T-helper 2 cell (primary cell): ENCODE results near the gene TREX2.

Source experiments
- DNase-seq, 5 experiments: peaks; one replicate each; pipeline versions ENCODE4 v3.0.0 to v3.0.0-alpha.2; 2012 to 2022

TREX2 gene

DNA sequence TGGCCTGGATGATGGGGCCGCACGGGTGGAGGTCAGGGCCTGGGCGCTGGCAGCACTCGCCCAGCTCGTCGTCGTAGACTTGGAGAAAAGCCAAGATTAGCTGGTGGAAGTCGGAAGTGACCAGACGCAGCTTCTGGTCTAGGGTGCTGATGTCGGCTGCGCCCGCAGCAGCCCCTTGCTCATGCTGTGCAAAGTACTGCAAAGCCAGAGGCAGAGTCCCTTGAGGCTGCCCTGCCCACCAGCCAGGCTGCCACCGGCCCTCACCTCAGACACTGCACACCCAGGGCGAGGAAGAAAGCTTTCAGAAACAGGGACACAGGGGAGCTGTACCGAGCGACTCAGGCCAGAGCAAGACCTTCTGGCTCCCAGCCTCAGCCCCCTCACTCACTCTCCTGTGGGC, 9.7 kb upstream of the TREX2 start:
- DNase-seq: no peak

- DNase-seq: no peak
Observed at GRCh38 chrX:153454901-153455550, 9.2 kb upstream of the TREX2 start.

DNA sequence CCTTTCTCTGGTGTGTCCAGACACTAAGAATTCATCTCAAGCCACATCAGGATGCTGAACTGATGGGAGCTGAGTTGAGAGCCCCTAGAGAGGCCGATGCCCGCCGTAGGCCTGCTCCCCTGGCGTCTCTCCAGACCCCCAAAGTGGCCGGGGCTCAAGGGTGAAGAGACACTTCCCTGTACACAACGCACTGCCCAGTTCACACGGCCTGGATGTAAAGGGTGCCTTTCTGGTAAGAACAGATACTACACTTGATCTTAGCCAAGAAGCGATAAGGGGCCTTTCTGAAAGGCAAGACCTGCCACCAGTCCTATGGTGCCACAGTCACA, 5.1 kb upstream of the TREX2 start:
- DNase-seq: no peak

DNA sequence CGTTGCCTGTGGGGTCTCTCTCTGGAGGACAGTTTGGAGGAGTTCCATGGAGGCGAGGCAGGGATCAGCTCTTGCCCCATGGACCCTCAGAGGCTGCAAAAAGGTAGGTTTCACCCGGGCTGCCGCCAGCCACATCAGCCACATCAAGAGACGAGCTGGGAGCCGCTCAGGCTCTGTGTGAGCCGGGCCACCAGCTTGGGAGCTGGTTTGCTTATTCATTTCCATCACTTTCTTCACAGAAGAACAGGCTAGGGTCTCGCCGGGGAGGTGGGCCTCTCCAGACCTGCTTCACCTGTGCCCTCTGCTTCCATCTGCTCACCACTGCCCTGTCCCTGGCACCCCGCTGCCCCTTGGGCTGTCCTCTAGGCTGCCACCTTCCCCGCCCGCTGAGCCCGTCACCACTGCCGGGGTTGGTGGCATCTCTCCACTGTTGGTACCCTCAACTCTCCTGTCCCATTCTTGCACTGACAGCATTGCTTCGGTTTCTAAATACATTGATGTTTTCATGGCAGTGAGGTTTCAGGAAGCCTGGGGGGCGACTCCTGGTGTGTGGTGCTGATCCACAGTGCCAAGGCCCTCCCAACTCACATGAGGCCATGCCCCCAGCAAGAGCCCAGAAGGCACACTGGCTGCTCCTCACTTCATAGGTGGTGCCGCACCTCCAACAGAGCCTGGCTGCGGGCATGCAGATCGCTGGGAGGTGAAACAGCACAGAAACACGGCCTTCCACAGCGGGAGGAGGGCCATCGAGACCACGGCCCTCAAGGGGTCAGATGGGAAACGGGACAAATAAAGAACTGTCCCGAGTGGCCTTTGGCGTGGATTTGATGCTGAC, 4.5 kb upstream of the TREX2 start:
- no peak for DNase-seq

DNA sequence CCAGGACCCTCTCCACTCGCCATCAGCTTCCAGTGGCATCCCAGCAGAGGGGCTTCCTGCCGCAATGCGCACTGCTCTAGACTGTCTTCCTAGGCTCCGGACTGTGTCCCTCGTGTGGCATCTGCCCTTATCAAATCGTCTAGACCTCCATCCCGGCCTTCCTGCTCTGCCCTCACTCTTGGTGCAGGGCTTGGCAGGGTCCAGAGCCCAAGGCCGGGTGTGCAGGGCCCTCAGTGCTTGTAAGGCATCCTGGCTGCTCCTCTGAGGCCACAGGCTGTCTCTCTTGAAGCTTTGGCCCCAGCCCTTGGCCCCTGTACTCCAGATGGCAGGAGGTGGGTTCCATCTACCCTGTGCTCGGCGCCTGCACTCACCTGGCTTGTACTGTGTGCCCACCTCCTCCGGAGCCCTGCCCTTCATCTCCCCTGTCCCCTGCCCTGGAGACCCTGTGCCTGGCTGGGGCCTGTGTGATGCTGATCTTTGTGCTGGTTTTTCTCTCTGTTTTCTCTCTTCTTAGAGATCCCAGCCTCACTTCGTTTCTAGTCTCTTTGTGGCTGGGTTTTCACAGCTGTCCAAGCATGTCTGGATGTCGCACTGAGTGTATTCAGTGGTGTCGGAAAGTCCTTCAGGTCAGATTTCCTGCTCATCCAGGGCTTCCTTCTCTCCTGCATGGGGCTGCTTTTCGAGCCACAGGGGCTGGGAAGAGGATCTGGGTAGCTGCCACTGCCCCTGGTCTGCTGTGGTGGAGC, 3.7 kb upstream of the TREX2 start:
- no peak for DNase-seq

DNA sequence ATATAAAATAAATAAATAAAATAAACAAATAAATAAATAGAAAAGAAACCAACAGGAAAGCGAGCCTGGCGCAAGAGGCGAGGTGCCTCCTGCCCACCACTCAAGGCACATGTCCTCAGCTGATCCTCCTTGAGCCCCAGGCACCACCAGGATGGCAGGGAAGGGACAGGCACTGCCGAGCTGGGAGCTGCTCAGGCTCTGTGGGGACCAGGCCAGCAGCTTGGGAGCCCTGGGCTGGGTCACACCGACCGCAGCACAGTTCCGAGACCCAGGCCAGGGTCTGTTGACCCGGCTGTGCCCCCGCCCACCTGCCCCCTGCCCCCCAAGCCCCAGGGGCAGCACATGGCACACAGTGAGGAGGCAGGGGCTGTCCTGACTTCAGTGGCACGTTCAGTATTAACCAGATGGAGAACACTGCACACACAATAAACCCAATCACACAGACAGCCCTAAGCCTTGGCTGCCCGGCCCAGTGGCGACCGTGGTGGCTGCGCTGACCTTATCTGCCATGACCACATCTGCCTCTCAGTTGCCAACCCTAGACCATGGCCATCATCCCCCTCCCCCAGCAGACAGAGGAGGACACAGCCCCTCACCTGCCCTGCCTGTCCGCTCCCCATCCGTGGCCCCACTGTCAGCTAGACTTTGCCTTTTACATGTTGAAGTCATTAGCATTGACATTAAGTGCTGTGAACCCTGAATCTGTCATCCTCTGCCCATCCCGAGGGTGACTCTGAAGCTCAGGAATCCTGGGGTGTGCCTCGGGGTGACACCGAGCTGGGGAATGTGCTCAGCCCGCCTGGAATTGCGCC, 2.9 kb upstream of the TREX2 start:
- no peak for DNase-seq

DNA sequence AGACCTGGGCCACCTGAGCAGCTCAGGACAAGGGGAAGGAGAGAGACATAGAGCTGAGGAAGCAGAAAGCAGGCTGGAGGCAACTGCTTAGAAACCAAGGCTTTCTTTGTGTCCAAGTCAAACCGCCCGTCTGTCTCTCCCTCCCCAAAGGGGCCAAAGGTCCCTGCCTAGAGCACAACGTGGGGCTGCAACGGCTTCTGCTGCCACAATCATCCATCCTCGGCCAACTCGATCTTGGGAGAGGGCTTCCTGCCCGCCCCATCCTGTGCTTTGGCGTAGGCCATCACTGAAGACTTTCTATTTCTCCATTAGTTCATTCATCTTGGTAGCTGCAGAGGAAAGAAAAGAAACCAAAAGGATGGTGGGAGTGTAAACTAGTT, 1.7 kb upstream of the TREX2 start:
- no peak for DNase-seq

DNA sequence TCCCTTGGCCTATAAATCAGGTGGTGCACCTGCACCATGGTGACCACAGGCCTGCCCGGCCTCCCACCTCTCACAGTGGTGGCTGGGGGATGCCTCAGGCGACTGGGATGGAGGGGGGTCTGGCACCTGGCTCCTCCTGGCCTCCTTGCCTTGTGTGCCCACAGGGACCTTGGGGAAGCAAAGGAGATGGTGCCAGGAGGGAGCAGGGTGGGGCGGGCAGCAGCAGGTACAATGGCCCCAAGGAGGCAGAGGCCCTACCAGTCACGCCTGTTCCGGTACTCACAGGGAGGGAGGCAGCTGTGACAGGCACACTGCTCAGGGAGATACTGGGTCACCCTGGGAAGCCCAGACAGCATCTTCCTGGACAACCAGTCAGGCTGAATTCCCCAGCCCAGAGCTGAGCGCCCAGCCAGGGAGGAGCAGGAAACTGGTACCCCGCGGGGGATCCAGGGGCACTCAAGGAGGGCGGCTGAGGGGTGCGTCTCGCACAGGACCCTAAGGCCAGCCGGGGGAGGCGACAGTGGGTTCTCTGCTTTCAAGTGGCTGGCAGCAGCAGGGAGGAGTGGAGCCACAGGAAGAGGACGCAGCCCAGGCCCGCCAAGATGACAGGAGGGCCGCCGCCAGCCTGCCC, 1.2 kb upstream of the TREX2 start:
- DNase-seq: no peak

DNA sequence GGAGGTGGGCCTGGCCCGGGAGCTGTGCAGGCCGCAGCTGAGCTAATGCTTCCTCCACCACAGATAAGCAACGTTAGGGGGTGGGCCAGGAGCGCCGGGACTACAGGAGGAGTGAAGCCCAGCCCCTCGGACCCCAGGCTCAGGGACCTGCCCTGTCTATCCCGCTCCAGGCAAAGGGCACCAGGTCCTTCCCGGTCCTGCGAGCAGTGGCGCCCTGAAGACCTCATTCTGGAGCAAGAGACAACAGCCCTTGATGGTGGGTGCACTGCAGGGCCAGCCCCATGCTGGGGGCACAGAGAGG, 730 bp upstream of the TREX2 start:
- no peak for DNase-seq

DNA sequence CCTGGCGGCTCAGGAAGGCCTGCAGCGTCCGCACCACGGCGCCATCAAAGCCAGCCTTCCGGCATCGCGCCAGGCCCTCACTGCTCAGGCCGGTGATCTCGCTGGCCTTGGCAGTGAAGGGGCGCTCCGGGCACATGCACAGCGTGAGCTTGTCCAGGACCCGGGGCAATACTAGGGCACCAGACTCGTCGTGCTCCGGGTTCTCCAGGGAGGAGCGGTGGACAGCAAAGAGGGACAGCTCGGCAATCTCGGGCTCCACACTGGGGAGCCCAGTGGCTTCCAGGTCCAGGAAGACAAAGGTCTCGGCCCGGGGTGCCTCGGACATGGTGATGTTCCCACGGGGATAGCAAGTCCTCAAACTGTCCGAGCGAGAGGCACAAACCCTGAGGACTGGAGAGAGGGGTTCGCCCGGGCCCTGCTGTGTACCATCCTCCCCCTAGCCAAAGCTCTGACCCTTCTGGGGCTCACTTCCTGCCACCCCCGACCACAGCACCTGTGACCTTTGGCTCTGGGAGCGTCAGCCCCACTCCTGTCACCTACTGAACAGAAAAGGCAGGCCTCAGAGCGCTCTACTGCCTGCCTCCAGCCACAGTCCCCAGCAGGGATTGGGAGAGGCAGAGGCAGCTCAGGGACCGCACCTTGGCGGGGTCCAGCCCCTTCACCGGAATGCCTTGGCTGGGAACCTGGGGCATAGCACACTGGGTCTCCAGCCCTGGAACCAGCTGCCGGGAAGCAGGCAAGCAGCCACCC, 575 bp downstream of the TREX2 start:
- no peak for DNase-seq

DNA sequence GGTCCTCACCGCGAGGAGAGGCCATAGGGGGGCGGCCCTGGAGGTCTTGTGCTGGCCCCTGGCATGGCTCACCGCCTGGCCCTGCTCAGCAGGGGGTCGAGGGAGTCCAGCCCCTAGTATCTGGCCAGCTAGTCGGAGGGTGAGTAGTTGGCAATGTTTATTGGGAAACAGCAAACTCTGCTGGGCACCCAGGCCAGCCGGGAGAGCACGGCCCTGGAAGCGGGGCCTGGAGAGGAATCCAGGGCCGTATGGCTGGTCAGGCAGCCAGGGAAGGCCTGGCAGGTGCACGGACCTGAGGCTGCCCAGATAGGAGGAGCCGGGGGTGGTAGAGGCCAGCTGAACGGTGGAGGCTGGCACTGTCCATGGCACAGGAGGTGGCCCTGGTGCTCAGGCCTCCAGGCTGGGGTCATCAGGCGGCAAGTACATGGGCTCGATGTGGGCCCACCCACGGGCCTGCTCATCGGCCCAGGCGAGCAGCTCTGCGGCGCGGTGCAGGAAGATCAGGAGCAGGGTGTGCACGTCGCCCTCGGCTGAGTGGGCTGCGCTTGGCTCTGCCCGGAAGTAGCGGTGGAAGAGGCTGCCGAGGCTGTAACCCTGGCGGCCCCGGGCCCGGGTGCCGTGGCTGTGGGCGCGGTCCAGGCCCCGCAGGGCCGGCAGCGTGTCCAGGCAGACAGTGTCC, 1.4 kb downstream of the TREX2 start:
- DNase-seq: no peak

DNA sequence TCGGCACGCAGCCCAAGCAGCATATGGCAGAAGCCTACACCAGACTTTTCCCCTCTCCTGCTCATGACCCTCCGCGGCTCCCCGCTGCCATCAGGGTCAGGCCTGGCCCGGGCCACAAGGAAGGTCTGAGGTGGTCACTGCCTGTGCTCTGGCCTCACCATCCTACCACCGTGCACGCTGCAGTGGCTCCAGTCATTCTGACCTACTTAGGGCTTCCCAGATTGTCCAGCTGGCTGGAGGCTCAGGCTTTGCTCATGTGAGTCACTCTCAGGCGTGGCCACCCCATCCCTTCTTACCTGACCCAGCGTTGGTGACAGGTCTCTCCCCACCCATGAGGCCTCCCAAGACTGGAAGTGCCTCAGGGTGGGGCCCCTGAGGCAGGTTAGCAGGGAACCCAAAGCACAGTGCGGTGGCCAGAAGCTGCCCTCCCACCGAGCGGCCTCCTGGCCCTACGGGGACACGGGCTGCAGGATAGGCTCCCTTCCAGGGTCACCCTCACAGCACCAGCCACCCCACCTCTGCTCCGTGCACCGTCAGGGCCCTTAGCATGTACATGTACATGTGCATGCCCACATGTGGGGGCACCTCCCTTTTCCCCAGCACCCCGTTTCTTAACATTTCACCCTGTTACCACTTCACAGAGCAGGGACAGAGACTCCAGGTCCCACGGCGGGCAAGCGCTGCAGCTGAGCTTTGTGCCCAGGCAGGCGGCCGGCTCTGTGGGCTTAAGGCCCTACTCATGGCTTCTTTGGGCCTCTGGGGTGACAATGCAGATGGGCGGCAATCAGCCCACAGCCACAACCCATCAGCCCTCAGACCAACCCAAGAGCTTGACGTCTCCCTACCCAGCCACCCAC, 2.2 kb downstream of the TREX2 start:
- DNase-seq: no peak

DNA sequence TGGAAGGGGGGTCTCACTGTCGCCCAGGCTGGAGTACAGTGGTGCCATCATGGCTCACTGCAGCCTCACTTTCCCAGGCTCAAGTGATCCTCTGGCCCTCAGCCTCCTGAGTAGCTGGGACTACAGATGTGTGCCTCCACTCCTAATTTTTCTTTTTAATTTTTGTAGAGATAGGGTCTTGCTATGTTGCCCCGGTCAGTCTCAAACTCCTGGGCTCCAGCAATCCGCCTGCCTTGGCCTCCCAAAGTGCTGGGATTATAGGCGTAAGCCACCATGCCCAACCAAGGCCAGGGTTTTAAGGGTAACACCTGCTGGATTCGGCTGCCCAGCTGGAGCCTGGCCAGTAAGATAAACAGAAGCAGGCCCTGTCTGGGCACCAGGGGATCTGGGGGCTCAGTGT, 3.4 kb downstream of the TREX2 start:
- DNase-seq: no peak

GRCh38 chrX:153441981-153442380, 3.9 kb downstream of the TREX2 start:
- DNase-seq: no peak

- DNase-seq: no peak
Observed at GRCh38 chrX:153441296-153441695, 4.6 kb downstream of the TREX2 start.

DNA sequence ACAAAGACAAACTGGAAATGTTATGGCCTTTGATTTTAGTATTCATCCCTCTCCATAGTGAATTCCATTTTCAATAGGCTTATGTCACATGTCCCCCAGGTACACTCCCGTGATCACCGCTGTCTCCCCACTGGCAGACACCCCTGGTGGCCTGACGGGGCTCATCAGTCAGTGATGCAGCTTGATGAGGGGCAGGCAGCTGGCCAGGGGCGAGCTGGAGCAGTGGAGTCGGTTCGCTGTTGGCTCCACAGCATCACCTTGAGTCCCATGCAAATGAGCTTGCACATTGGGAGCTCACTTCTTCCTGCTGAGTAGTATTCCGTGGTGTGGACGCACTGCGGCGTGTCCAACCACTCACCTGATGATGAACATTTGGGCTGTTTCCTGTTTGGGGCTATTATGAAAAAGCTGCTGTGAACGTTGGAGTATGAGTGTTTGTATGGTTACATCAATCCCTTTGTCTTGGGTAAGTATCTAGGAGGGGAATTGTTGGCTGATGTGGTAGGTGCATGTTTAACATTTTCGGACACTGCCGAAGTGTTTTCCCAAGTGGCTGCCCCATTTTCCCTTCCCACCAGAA, 5.2 kb downstream of the TREX2 start:
- no peak for DNase-seq

GRCh38 chrX:153439977-153440376, 5.9 kb downstream of the TREX2 start:
- no peak for DNase-seq

GRCh38 chrX:153438532-153438931, 7.3 kb downstream of the TREX2 start:
- peak in 1 of 5 experiments; percentile 19 for DNase-seq

GRCh38 chrX:153435845-153436244, 10.0 kb downstream of the TREX2 start:
- DNase-seq: no peak

DNA sequence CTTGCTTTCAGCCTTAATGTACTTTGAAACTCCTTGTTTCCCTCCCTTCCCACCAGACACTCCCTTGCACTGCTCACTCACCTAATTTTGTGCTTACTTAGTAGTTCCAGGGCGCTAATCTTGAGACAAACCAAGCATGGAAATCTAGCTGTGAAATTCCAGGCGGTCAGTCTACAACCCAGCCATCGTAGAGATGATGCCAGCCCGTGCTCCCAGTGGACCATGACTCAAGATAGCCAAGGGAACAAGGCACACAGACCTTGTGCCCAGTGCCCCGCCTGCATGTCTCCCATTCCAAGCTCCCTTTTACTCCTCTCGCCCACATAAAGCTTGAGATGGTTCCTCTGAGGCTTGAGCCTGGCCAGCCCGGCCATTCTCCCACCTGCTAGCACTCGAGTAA, 11.1 kb downstream of the TREX2 start:
- no peak for DNase-seq
